Posterior vena cava (tissue), 2 donors: ENCODE results near the gene NFE2L1. TPM values are rescaled to one million over a fixed set of nuclear protein-coding genes. Genes with fewer than 3 reads are reported as not detected.
A peak's percentile ranks its signal among the peaks of the same experiment; 100 is the strongest.
"Not testable (repeated sequence)": the region's sequence is repeated elsewhere in the genome, so short reads cannot be mapped to it uniquely, and the experiment has no call there.

ENCODE experiments used
- DNase-seq: peaks from one replicate; pipeline ENCODE4 v3.0.0-alpha.2; 2020; ENCODE audit warnings: low spot score
- intact Hi-C, 2 donors: fragments of 100-400 bp; cut with DNase I; formaldehyde crosslinking; loops; one replicate each; pipeline versions ENCODE4 v1.14.1 to v1.14.2; 2022 to 2023
- long read RNA-seq, 2 donors: library from polyadenylated mRNA; unstranded; transcript quantifications; one replicate each; pipeline ENCODE4 v2.0.0, GENCODE V29; 2020 to 2021
- total RNA-seq, 2 donors: library from RNA; stranded (reverse); fragmentation: NEBNext Ultra II Directional; extraction: Animal tissue kit (Norgen Biotek cat#: 25700); gene quantifications; one replicate each; pipeline ENCODE4 v1.2.1, GENCODE V29; 2021
- donor health status: DM: yes; HTN: yes; CAD: no.
- donor health status: DM: yes; HTN: yes; CAD: no.

NFE2L1 gene
- 100 to 1,000 TPM; 255 to 263 TPM for total RNA-seq
- long read RNA-seq, donor 1, full-length matches to known transcripts, result 15 of 78 reads
- long read RNA-seq, donor 1, partial matches to known transcripts, result 9 of 78 reads
- long read RNA-seq, donor 1, other reads (novel, unspliced or antisense), result 54 of 78 reads
- long read RNA-seq, donor 2, full-length matches to known transcripts, result 5 of 65 reads
- long read RNA-seq, donor 2, partial matches to known transcripts, result 1 of 65 reads
- long read RNA-seq, donor 2, other reads (novel, unspliced or antisense), result 59 of 65 reads

- intact Hi-C loops, result no loop called here
- DNase-seq, result peak; percentile 100
Measured at GRCh38 chr17:48047741-48048383, at the start of gene NFE2L1. Gene NFE2L1, plus strand, starts transcription at chr17:48048359. Its CDS starts 2,760 bp downstream, at chr17:48051119.

- intact Hi-C loops, result no loop called here
- DNase-seq, result no peak
Measured at GRCh38 chr17:47999582-47999981, 48.6 kb upstream of the NFE2L1 start.

- intact Hi-C loops, result no loop called here
- no peak for DNase-seq
Measured at GRCh38 chr17:48001197-48001596, 47.0 kb upstream of the NFE2L1 start.

GRCh38 chr17:48001657-48002056 is 46.5 kb upstream of the NFE2L1 start:
- intact Hi-C loops, DNase-seq: not testable (repeated sequence)

- peak; percentile 0 for DNase-seq
- intact Hi-C loops, result no loop called here
Measured at GRCh38 chr17:48002266-48002915, 45.8 kb upstream of the NFE2L1 start.

- no peak for DNase-seq
- intact Hi-C loops, result no loop called here
Measured at GRCh38 chr17:48002916-48003416, 45.2 kb upstream of the NFE2L1 start.

- DNase-seq, result peak; percentile 69
- intact Hi-C loops, result no loop called here
Measured at GRCh38 chr17:48003417-48004151, 44.6 kb upstream of the NFE2L1 start.

GRCh38 chr17:48004983-48005382 is 43.2 kb upstream of the NFE2L1 start:
- peak; percentile 16 for DNase-seq

GRCh38 chr17:48006936-48007709 is 41.0 kb upstream of the NFE2L1 start:
- intact Hi-C loops, result no loop called here
- no peak for DNase-seq

More at GRCh38 chr17:48004983-48005382, 43.2 kb upstream of the NFE2L1 start:
- intact Hi-C loops, result no loop called here

- DNase-seq, result no peak
- intact Hi-C loops, result loop anchor here in 1 of 2 donors (5.0 kb wide), 1 partner anchor 33 kb away; no protein-coding TSS in a partner anchor
Measured at GRCh38 chr17:48010193-48010592, 38.0 kb upstream of the NFE2L1 start.

- intact Hi-C loops, result loop anchor here in 1 of 2 donors (5.0 kb wide), 1 partner anchor 34 kb away; no protein-coding TSS in a partner anchor
- DNase-seq, result no peak
Measured at GRCh38 chr17:48011405-48012150, 36.6 kb upstream of the NFE2L1 start.

GRCh38 chr17:48012151-48012520 is 36.0 kb upstream of the NFE2L1 start:
- intact Hi-C loops, result loop anchor here in 1 of 2 donors (5.0 kb wide), 1 partner anchor 35 kb away; no protein-coding TSS in a partner anchor
- no peak for DNase-seq

GRCh38 chr17:48012654-48013053 is 35.5 kb upstream of the NFE2L1 start:
- no peak for DNase-seq
- intact Hi-C loops, result loop anchor here in 1 of 2 donors (5.0 kb wide), 1 partner anchor 35 kb away; no protein-coding TSS in a partner anchor

- intact Hi-C loops, result loop anchor here in 1 of 2 donors (5.0 kb wide), 1 partner anchor 37 kb away; no protein-coding TSS in a partner anchor
- no peak for DNase-seq
Measured at GRCh38 chr17:48013876-48014594, 34.1 kb upstream of the NFE2L1 start.

GRCh38 chr17:48014595-48015111 is 33.5 kb upstream of the NFE2L1 start:
- DNase-seq, result no peak
- intact Hi-C loops, result loop anchor here (5.0 kb wide), 2 partner anchors 32 to 37 kb away; no protein-coding TSS in a partner anchor

- no peak for DNase-seq
- intact Hi-C loops, result loop anchor here in 1 of 2 donors (5.0 kb wide), 1 partner anchor 34 kb away; no protein-coding TSS in a partner anchor
Measured at GRCh38 chr17:48016112-48016511, 32.0 kb upstream of the NFE2L1 start.

GRCh38 chr17:48017817-48018158 is 30.4 kb upstream of the NFE2L1 start:
- DNase-seq, result not testable (repeated sequence)
- intact Hi-C loops, result loop anchor here in 1 of 2 donors (1.0 to 5.0 kb wide), 2 partner anchors 20 to 35 kb away; no protein-coding TSS in a partner anchor
